NCI-H446 treated with DMSO at 0.1 percent for 48 hours (cell line): Measurements from ENCODE around the gene OR12D1.

Source experiments
- DNase-seq: peaks from one replicate; lab custom pipeline; 2025; lab: John Stamatoyannopoulos, UW

The OR12D1 gene

DNA sequence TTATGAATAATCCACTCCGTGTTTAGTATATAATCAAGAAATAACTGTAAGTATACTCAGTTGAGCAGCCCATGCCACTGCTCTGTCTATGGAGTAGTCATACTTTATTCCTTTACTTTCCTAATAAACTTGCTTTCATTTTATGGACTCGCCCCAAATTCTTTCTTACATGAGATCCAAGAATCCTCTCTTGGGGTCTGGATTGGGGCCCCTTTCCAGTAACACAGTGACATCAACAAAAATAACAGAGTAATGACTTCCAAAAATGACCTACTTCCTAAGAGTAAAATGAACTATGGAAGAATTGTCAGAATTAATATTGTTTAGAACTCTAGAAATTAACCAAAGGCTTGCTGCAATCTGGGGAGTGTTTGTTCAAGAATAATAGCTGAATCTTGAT, 51.1 kb downstream of the OR12D1 start:
- no peak for DNase-seq

DNA sequence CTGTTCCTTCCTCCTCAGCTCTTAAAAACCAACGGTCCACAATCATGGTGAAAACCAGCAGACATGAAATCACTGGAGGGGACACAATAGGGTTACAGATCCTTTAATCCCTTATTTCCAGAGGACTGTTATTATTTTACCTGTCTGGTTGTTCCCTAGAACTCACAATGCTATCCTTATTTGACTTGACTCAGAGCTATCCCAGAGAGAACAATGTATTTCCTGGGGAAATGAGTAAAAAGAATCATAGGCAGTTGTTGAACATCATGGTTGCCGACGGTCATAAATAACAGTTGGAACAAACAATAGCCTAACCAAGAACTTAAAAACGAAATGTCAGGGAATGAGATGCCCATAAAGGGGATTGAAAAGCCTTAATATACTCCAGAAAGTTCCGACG, 51.5 kb downstream of the OR12D1 start:
- DNase-seq, result no peak
